Measurements from ENCODE around the gene SLC30A9. TPM values are rescaled to one million over a fixed set of nuclear protein-coding genes. Genes with fewer than 3 reads are reported as not detected.

Gene SLC30A9
- total and polyA plus RNA-seq, 2 donors (not counting 3 experiments of a cell fraction or from before 2014, with no cell fraction given), result 24.5 to 40.6 TPM

DNA sequence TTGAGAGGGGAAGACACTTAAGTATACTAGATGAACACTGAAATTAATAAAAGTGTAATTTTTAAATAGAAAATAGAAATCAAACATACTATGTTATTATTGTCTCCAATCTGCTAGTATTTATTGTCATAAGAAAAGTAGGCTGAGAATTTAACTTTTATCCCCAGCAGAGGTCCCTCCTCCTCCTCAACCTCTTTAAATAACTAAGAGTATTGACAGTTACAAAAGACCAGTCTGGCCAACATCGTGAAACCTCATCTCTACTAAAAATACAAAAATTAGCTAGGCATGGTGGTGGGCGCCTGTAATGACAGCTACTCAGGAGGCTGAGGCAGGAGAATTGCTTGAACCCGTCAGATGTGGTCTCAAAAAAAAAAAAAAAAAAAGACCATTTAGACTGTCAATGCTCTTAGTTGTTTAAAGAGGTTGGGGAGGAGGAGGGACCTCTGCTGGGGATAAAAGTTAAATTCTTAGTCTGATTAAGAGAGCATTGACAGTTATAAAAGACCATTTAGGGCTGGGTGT lies 4.2 kb downstream of the SLC30A9 start:
- Histone ChIP-seq H4K20me1 (replicated peaks; ENCODE audit: control insufficient read depth, extremely low read depth, insufficient read depth, low read length) (no peaks in the 10 kb centered on the region), H3K4me1 (ENCODE audit: control insufficient read depth, extremely low read depth, insufficient read depth, low read length) (peaks cover 12% of the 10 kb centered on the region), H3K9me3 (replicated peaks; ENCODE audit: control insufficient read depth, insufficient read depth, low read length) (no peaks in the 10 kb centered on the region), H3K9ac (replicated peaks; ENCODE audit: extremely low read depth, insufficient read depth, low read length) (no peak overlapping the region), H3K9me1 (replicated peaks; ENCODE audit: control insufficient read depth, extremely low read depth, insufficient read depth, low read length) (no peaks in the 10 kb centered on the region), H3K79me2 (ENCODE audit: control insufficient read depth, insufficient read depth, low read length) (peaks cover 25% of the 10 kb centered on the region), H3K4me3 (replicated peaks in 1 of 3; ENCODE audit: insufficient read depth in 1 of 3, low read depth in 1 of 3, low read length in 3 of 3) (no peak overlapping the region), H3K36me3 (ENCODE audit: control insufficient read depth in 2 of 2, extremely low read depth in 1 of 2, insufficient read depth in 2 of 2, low read length in 2 of 2) (no peaks in the 10 kb centered on the region), H3K4me2 (ENCODE audit: insufficient read depth, low read length) (no peak overlapping the region), H3K27ac (ENCODE audit: insufficient read depth, low read depth, low read length) (no peak overlapping the region), H2AFZ (ENCODE audit: low read depth, low read length) (no peak overlapping the region), H3K27me3 (ENCODE audit: control insufficient read depth in 2 of 2, insufficient read depth in 2 of 2, low read length in 2 of 2) (no peaks in the 10 kb centered on the region)
- ChIA-PET CTCF (interaction anchor here (0.9 to 1.4 kb wide), 2 partner anchors 10 to 19 kb away, joined by 3 to 5 read pairs; no protein-coding TSS in a partner anchor), POLR2A (no interaction called here)
- no peak for TF ChIP-seq POLR2A (IDR thresholded peaks at IDR 0.05; ENCODE audit: low read depth, low read length)
- TF ChIP-seq JUN (IDR thresholded peaks at IDR 0.05; ENCODE audit: borderline replicate concordance, insufficient read depth, insufficient read length, low read depth), result no peak
- no peak for TF ChIP-seq EZH2 (IDR thresholded peaks at IDR 0.05; ENCODE audit: borderline replicate concordance, low read depth, low read length, severe bottlenecking)
- TF ChIP-seq MAX (IDR thresholded peaks at IDR 0.05; ENCODE audit: insufficient read depth, insufficient read length), result no peak
- no peak for TF ChIP-seq POLR2AphosphoS5 (IDR thresholded peaks at IDR 0.05; ENCODE audit: insufficient read depth, low read depth, low read length)
- TF ChIP-seq MYC (IDR thresholded peaks at IDR 0.05; ENCODE audit: low read depth, low read length), result no peak
- TF ChIP-seq, protein P1, sequence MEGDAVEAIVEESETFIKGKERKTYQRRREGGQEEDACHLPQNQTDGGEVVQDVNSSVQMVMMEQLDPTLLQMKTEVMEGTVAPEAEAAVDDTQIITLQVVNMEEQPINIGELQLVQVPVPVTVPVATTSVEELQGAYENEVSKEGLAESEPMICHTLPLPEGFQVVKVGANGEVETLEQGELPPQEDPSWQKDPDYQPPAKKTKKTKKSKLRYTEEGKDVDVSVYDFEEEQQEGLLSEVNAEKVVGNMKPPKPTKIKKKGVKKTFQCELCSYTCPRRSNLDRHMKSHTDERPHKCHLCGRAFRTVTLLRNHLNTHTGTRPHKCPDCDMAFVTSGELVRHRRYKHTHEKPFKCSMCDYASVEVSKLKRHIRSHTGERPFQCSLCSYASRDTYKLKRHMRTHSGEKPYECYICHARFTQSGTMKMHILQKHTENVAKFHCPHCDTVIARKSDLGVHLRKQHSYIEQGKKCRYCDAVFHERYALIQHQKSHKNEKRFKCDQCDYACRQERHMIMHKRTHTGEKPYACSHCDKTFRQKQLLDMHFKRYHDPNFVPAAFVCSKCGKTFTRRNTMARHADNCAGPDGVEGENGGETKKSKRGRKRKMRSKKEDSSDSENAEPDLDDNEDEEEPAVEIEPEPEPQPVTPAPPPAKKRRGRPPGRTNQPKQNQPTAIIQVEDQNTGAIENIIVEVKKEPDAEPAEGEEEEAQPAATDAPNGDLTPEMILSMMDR (IDR thresholded peaks at IDR 0.05; ENCODE audit: extremely low read depth in 1 of 2, insufficient read depth in 1 of 2, low read depth in 1 of 2, low read length in 2 of 2), result no peak
- FAIRE-seq, result no peak
- no TSS peak for BruUV-seq (replicated peaks)
- DNase-seq (ENCODE audit: low read depth, low spot score), result no peak
- intact Hi-C loops (cut with micrococcal nuclease) (no loop called here), dilution Hi-C loops (cut with MboI; ENCODE audit: extremely low pct_ligation_motif_present, low sequenced_read_pairs) (no loop called here)

Data from endothelial cell of umbilical vein (primary cell).